Smooth muscle cell (in vitro differentiated cells): ENCODE data around the gene LIPT1. TPM values are rescaled to one million over a fixed set of nuclear protein-coding genes. Genes with fewer than 3 reads are reported as not detected.
A peak's percentile ranks its signal among the peaks of the same experiment; 100 is the strongest.

ENCODE experiments used
- DNase-seq: peaks from one replicate; lab custom pipeline; 2025; ENCODE audit not compliant: unreplicated experiment; lab: John Stamatoyannopoulos, UW
- H2AFZ ChIP-seq: fragments of 200-600 bp; sonication (generic); 2 replicates; pipeline ENCODE4 v1.6.0; 2016; ENCODE audit warnings: antibody characterized with exemption, low read depth, mild to moderate bottlenecking
- H3F3A ChIP-seq: fragments of 200-600 bp; sonication (generic); 2 replicates; pipeline ENCODE4 v1.6.0; 2017; ENCODE audit warnings: antibody characterized with exemption, low read depth
- H3K27ac ChIP-seq: fragments of 200-600 bp; sonication (generic); 2 replicates; pipeline ENCODE4 v1.5.1; 2016; ENCODE audit warnings: low read depth, mild to moderate bottlenecking
- H3K27me3 ChIP-seq: fragments of 200-600 bp; sonication (generic); 2 replicates; pipeline ENCODE4 v1.6.1; 2016; ENCODE audit warnings: low read depth, mild to moderate bottlenecking
- H3K36me3 ChIP-seq: fragments of 200-600 bp; sonication (generic); 2 replicates; pipeline ENCODE4 v1.5.1; 2016; ENCODE audit warnings: low read depth
- H3K4me1 ChIP-seq: fragments of 200-600 bp; sonication (generic); 2 replicates; pipeline ENCODE4 v1.5.1; 2016; ENCODE audit warnings: low read depth
- H3K4me2 ChIP-seq: fragments of 200-600 bp; sonication (generic); 2 replicates; pipeline ENCODE4 v1.6.0; 2016; ENCODE audit warnings: mild to moderate bottlenecking
- H3K4me3 ChIP-seq: fragments of 200-600 bp; sonication (generic); 2 replicates; pipeline ENCODE4 v1.5.1; 2016; ENCODE audit warnings: mild to moderate bottlenecking
- H3K79me2 ChIP-seq: fragments of 200-600 bp; sonication (generic); 2 replicates; pipeline ENCODE4 v1.6.0; 2016; ENCODE audit warnings: low read depth, mild to moderate bottlenecking
- H3K9ac ChIP-seq: fragments of 200-600 bp; sonication (generic); 2 replicates; pipeline ENCODE4 v1.6.0; 2016; ENCODE audit warnings: low read depth
- H3K9me3 ChIP-seq: fragments of 200-600 bp; sonication (generic); replicated peaks from 2 replicates; pipeline ENCODE4 v1.5.1; 2016; ENCODE audit warnings: low read depth
- H4K20me1 ChIP-seq: fragments of 200-600 bp; sonication (generic); 2 replicates; pipeline ENCODE4 v1.6.0; 2016; ENCODE audit warnings: low read depth
- CTCF ChIP-seq: fragments of 200-600 bp; sonication (generic); IDR thresholded peaks from 2 replicates; pipeline ENCODE4 v1.5.1; 2017; ENCODE audit warnings: borderline replicate concordance, mild to moderate bottlenecking, antibody characterized with exemption; ENCODE audit not compliant: insufficient read depth, poor library complexity, severe bottlenecking
- WGBS: methylation state at CpG from one replicate; pipeline ENCODE4 v1.1.7; 2016; ENCODE audit warnings: low lambda C conversion rate; 5-methylcytosine and 5-hydroxymethylcytosine counted together
- polyA plus RNA-seq: library from polyadenylated mRNA; unstranded; fragments of >200 nt; fragmentation: Nextera tagmentation; extraction: Ambion mirVana; gene quantifications from 2 replicates; pipeline ENCODE4 v1.2.1, GENCODE V29; 2016
- total RNA-seq: library from RNA; depleted of rRNA; stranded (reverse); fragments of >200 nt; gene quantifications from 2 replicates; pipeline ENCODE4 v1.2.3, GENCODE V29; 2014

Gene LIPT1
- total and polyA plus RNA-seq, 2 experiments from 2014 or later = 1.5 to 3.0 TPM

GRCh38 chr2:99150706-99151105 lies 4.1 kb upstream of the LIPT1 start:
- WGBS = 81% methylated on average over 1 of the region's 1 CpG
- H4K20me1 ChIP-seq = no peaks in the 10 kb centered on the region
- DNase-seq = no peak
- no peaks in the 10 kb centered on the region for H3F3A ChIP-seq
- H3K36me3 ChIP-seq = no peaks in the 10 kb centered on the region
- TF ChIP-seq CTCF = no peak
- H3K9me3 ChIP-seq = no peaks in the 10 kb centered on the region
- H3K27me3 ChIP-seq = no peaks in the 10 kb centered on the region
- no peak overlapping the region for H3K4me2 ChIP-seq
- no peak overlapping the region for H3K27ac ChIP-seq
- no peak overlapping the region for H2AFZ ChIP-seq
- no peak overlapping the region for H3K9ac ChIP-seq
- peaks cover 8% of the 10 kb centered on the region for H3K4me1 ChIP-seq
- H3K4me3 ChIP-seq = no peak overlapping the region
- no peaks in the 10 kb centered on the region for H3K79me2 ChIP-seq

GRCh38 chr2:99152199-99152895 lies 2.4 kb upstream of the LIPT1 start:
- no peak for DNase-seq
- Histone ChIP-seq H3K4me1 (peaks cover 10% of the 10 kb centered on the region), H3K4me3 (no peak overlapping the region), H3F3A (no peaks in the 10 kb centered on the region), H3K27ac (no peak overlapping the region), H3K27me3 (no peaks in the 10 kb centered on the region), H3K79me2 (no peaks in the 10 kb centered on the region), H4K20me1 (no peaks in the 10 kb centered on the region), H2AFZ (no peak overlapping the region), H3K36me3 (no peaks in the 10 kb centered on the region), H3K9me3 (no peaks in the 10 kb centered on the region), H3K9ac (no peak overlapping the region), H3K4me2 (no peak overlapping the region)
- WGBS = 92% methylated on average over 7 of the region's 7 CpGs
- TF ChIP-seq CTCF = no peak

- no peak for DNase-seq
- no peaks in the 10 kb centered on the region for H3F3A ChIP-seq
- no peaks in the 10 kb centered on the region for H3K36me3 ChIP-seq
- H3K4me3 ChIP-seq = peak overlapping the region; percentile 83
- peak overlapping the region; percentile 58 for H3K27ac ChIP-seq
- H4K20me1 ChIP-seq = no peaks in the 10 kb centered on the region
- H2AFZ ChIP-seq = peak overlapping the region; percentile 98
- peaks cover 10% of the 10 kb centered on the region for H3K4me1 ChIP-seq
- TF ChIP-seq CTCF = no peak
- H3K27me3 ChIP-seq = no peaks in the 10 kb centered on the region
- 56% methylated on average over 12 of the region's 12 CpGs for WGBS
- H3K9me3 ChIP-seq = no peaks in the 10 kb centered on the region
- no peaks in the 10 kb centered on the region for H3K79me2 ChIP-seq
- peak overlapping the region; percentile 77 for H3K9ac ChIP-seq
- peak overlapping the region; percentile 88 for H3K4me2 ChIP-seq
These were observed 704 bp upstream of the LIPT1 start for GRCh38 chr2:99153921-99154604.
